NCI-H345 treated with DMSO at 0.1 percent for 48 hours (cell line): ENCODE measurements around the gene BSDC1.

Source experiments
- DNase-seq: peaks from one replicate; lab custom pipeline; 2025; ENCODE audit not compliant: unreplicated experiment; lab: John Stamatoyannopoulos, UW

Gene BSDC1

GRCh38 chr1:32394890-32395432 lies 720 bp upstream of the BSDC1 start:
- no peak for DNase-seq

DNA sequence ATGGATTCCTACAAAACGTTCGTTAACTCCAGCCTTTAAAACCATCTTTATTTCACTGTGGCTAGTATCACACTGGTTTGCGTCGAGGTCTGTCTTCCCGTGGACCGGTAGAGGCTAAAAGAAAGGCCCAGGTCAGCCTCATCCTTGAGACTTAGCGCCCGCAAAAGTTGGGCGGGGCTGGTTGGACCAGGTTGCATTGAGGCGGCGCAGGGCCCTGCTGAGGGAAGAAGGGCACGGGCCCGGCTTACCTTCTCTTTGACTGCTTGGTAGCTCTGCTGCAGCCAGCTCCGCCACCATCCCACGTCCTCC lies 455 bp downstream of the BSDC1 start:
- no peak for DNase-seq

GRCh38 chr1:32393136-32393535 lies 1.1 kb downstream of the BSDC1 start:
- no peak for DNase-seq

GRCh38 chr1:32392325-32392724 lies 1.9 kb downstream of the BSDC1 start:
- DNase-seq: no peak

DNA sequence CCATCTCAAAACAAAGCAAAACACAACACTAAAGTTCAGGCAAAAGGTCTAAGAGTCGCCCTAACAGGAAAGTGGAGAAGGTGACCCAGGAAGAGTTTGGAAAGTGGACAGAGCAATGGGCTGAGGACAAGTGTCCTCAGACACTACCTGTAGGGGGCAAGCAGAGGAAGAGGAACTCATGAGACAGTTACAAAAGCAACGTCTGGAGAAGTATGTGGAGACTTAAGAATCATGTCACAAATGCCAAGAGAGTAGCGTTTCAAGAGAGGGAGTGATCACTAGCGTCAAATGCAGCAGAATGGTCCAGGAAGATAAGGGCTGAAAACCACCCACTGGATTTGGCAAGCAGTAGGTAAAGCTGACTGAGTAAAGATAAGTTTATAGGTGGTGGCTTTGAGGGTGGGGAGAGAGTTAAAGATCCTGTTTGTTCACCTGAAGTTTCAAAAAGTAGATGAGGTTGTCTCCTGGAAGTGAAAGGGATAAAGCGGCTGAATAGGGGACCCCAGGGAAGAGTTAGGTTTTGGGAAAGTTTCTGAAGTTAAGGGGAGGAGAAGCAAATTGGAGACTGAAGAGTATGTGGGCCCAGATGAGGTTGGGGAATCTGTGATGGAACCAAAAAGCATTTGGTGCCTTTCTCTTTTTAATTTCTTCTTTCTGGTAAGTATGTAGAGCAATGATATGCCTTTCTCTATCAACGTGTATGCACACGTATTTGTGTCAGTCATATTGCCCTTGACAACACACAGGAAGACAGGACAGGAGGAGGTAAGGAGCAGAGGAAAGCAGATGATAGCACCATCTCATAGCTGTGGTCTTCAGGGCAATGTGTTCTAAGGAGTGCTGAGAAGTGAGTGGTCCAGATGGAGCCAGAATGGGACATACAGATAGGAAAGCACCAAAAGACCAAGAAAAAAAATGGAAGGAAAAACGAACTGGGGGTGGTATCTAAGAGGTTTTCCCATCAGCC lies 3.1 kb downstream of the BSDC1 start:
- DNase-seq: no peak

GRCh38 chr1:32388641-32389040 lies 5.6 kb downstream of the BSDC1 start:
- DNase-seq: no peak

- DNase-seq: no peak
Measured at GRCh38 chr1:32386676-32387392, 7.4 kb downstream of the BSDC1 start.

DNA sequence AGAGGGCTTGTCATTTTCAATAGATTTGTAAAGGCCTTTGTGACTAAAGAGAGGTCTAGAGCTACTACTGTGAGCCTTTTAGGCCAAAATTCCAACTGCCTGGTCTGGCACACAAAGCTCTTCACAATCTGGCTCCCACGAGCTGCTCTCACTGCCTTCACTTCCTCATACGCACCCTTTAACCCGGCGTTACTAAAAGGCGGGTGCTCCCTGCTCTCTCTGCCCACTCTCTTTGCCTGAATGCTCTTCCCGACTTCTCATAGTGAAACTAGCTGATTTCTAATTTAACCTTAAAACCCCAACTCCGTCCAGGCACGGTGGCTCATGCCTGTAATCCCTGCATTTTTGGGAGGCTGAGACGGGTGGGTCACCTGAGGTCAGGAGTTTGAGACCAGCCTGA lies 14.2 kb downstream of the BSDC1 start:
- DNase-seq: no peak

DNA sequence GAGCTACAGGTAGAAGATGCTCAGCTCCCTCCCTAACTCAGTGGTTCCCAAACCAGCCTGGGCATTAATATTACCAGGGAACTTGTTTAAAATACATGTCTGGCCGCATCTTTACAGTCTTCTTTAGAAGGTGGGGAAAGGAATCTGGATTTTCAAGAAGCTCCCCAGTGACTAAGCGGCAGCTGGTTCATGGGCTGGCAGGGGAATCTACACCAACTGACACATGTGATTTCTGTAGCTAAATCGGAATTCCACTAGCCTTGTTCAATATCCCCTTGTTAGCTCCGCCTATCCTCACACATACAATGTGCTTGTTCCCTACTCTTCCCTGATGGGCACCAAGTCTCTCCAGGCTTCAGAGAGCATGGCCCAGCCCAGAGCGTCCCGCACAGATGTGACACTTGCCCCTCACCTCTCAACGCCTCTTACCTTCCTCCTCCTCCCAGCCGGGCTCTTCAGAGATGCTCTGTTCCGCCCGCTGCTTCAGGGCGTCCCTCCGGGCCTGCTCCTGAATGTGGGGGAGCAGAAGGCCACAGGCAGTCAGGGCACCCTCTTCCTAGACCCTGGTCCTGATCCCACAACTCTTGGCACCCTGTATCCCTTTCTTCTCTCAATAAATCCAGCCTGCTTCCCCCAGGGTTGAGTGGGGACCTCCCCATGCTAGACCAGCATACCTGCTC lies 16.6 kb downstream of the BSDC1 start:
- no peak for DNase-seq

GRCh38 chr1:32376199-32376598 lies 18.0 kb downstream of the BSDC1 start:
- DNase-seq: no peak

- no peak for DNase-seq
Measured at GRCh38 chr1:32373996-32374592, 20.1 kb downstream of the BSDC1 start.

GRCh38 chr1:32372149-32372756 lies 22.0 kb downstream of the BSDC1 start:
- DNase-seq: no peak

GRCh38 chr1:32367912-32368635 lies 26.2 kb downstream of the BSDC1 start:
- DNase-seq: no peak

- no peak for DNase-seq
Measured at GRCh38 chr1:32365445-32365844, 28.8 kb downstream of the BSDC1 start.

GRCh38 chr1:32364836-32365235 lies 29.4 kb downstream of the BSDC1 start:
- DNase-seq: no peak

GRCh38 chr1:32363713-32364112 lies 30.5 kb downstream of the BSDC1 start:
- no peak for DNase-seq

- DNase-seq: no peak
Measured at GRCh38 chr1:32362474-32363313, 31.5 kb downstream of the BSDC1 start, which contains the start of the genes FAM229A and TSSK3. Gene FAM229A (minus strand): TSS chr1:32362485. CDS start chr1:32362091, 394 bp downstream. Gene TSSK3 (plus strand): TSS chr1:32362539. CDS start chr1:32362702, 163 bp downstream.

- DNase-seq: no peak
Measured at GRCh38 chr1:32361674-32362473, 32.4 kb downstream of the BSDC1 start.
